H1 (cell line): ENCODE measurements around the gene DBX2. TPM values are rescaled to one million over a fixed set of nuclear protein-coding genes. Genes with fewer than 3 reads are reported as not detected.

Experiments
- CTCF ChIA-PET: fragments of 300-600 bp; sonication (Branson Sonifier 250); formaldehyde crosslinking; loops from one replicate; lab custom pipeline; 2021; ENCODE audit not compliant: partially characterized antibody; lab: Charles Lee
- POLR2A ChIA-PET: fragments of 300-600 bp; sonication (Branson Sonifier 250); formaldehyde crosslinking; loops from one replicate; lab custom pipeline; 2021; ENCODE audit warnings: inconsistent platforms; ENCODE audit not compliant: partially characterized antibody; lab: Charles Lee
- DNase-seq, 2 experiments: peaks; one replicate each; pipeline versions ENCODE4 v3.0.0 to v3.0.0-alpha.2; 2010 to 2022; ENCODE audit warnings: low spot score in 2 of 2, low read depth in 1 of 2, mixed read lengths in 1 of 2
- FAIRE-seq: peaks from 2 replicates; lab custom pipeline; 2011; peaks lifted over from hg19 to GRCh38; lab: Jason Lieb, UNC
- H2AFZ ChIP-seq: 2 replicates; pipeline ENCODE4 v1.8.1; 2012; ENCODE audit warnings: low read length, inconsistent platforms
- H2AK5ac ChIP-seq: 2 replicates; pipeline ENCODE4 v1.6.1; 2013; ENCODE audit warnings: low read depth, low read length
- H2BK120ac ChIP-seq: replicated peaks from 2 replicates; pipeline ENCODE3; 2013; ENCODE audit warnings: low read depth, low read length, inconsistent platforms
- H2BK12ac ChIP-seq: 2 replicates; pipeline ENCODE4 v1.6.1; 2013; ENCODE audit warnings: low read depth, low read length
- H2BK15ac ChIP-seq: 2 replicates; pipeline ENCODE4 v1.6.1; 2013; ENCODE audit warnings: low read length
- H2BK20ac ChIP-seq: 2 replicates; pipeline ENCODE4 v1.6.1; 2013; ENCODE audit warnings: low read length
- H2BK5ac ChIP-seq: 2 replicates; pipeline ENCODE4 v1.6.1; 2013; ENCODE audit warnings: low read depth, low read length
- H3K14ac ChIP-seq: 2 replicates; pipeline ENCODE4 v1.6.1; 2013; ENCODE audit warnings: inconsistent platforms; ENCODE audit not compliant: insufficient read length
- H3K18ac ChIP-seq: 2 replicates; pipeline ENCODE4 v1.6.1; 2013; ENCODE audit warnings: low read length; ENCODE audit errors: extremely low read depth
- H3K23ac ChIP-seq: 2 replicates; pipeline ENCODE4 v1.6.1; 2013; ENCODE audit warnings: inconsistent platforms; ENCODE audit not compliant: insufficient read length
- H3K23me2 ChIP-seq: 2 replicates; pipeline ENCODE4 v1.6.1; 2013; ENCODE audit warnings: low read depth, low read length
- H3K27ac ChIP-seq: 2 replicates; pipeline ENCODE4 v1.6.1; 2011; ENCODE audit warnings: low read depth, low read length, inconsistent platforms
- H3K27me3 ChIP-seq, 4 experiments: replicated peaks in 1 of 4; 1 replicate in 1 of 4; 2 replicates in 3 of 4; pipeline versions ENCODE4 v1.6.1 to v1.8.1; 2011 to 2013; ENCODE audit warnings: low read length in 3 of 4, mild to moderate bottlenecking in 3 of 4, inconsistent platforms in 2 of 4, mixed read lengths in 2 of 4, moderate library complexity in 1 of 4; ENCODE audit not compliant: control insufficient read depth in 3 of 4, insufficient read depth in 3 of 4; ENCODE audit errors: extremely low read depth in 1 of 4
- H3K36me3 ChIP-seq, 4 experiments: 2 replicates each; pipeline versions ENCODE4 v1.6.1 to v1.8.1; 2011 to 2013; ENCODE audit warnings: mild to moderate bottlenecking in 4 of 4, low read length in 3 of 4, moderate library complexity in 2 of 4, control low read depth in 1 of 4, inconsistent platforms in 1 of 4; ENCODE audit not compliant: insufficient read depth in 4 of 4, control insufficient read depth in 2 of 4
- H3K4ac ChIP-seq: replicated peaks from 2 replicates; pipeline ENCODE3; 2013; ENCODE audit warnings: low read length, low read depth, mixed read lengths, inconsistent platforms; ENCODE audit not compliant: insufficient read length
- H3K4me1 ChIP-seq, 4 experiments: replicated peaks in 1 of 4; 1 replicate in 1 of 4; 2 replicates in 3 of 4; pipeline versions ENCODE4 v1.6.1 to v1.8.1; 2011 to 2013; ENCODE audit warnings: low read length in 3 of 4, inconsistent platforms in 2 of 4, mixed read lengths in 1 of 4; ENCODE audit not compliant: insufficient read depth in 4 of 4, control insufficient read depth in 3 of 4
- H3K4me2 ChIP-seq, 2 experiments: 2 replicates each; pipeline versions ENCODE4 v1.6.1 to v1.8.1; 2011 to 2013; ENCODE audit warnings: low read depth in 2 of 2, low read length in 2 of 2, control low read depth in 1 of 2, inconsistent platforms in 1 of 2, mild to moderate bottlenecking in 1 of 2; ENCODE audit not compliant: insufficient read depth in 1 of 2
- H3K4me3 ChIP-seq, 4 experiments: fragments of 200-600, 300-600 bp in 1 of 4; sonication (generic), shearing (Covaris generic), sonication (Bioruptor Twin) in 1 of 4; 2 replicates each; pipeline versions ENCODE4 v1.5.1 to v1.8.1; 2011 to 2016; ENCODE audit warnings: low read length in 4 of 4, low read depth in 3 of 4, control low read depth in 2 of 4, inconsistent platforms in 2 of 4, mild to moderate bottlenecking in 2 of 4, mixed read lengths in 1 of 4, moderate library complexity in 1 of 4; ENCODE audit not compliant: insufficient read depth in 2 of 4; ENCODE audit errors: extremely low read depth in 1 of 4
- H3K56ac ChIP-seq: replicated peaks from 2 replicates; pipeline ENCODE3; 2013; ENCODE audit warnings: low read depth, mild to moderate bottlenecking, mixed read lengths, low read length, inconsistent platforms; ENCODE audit not compliant: insufficient read length
- H3K79me1 ChIP-seq: 2 replicates; pipeline ENCODE4 v1.6.1; 2013; ENCODE audit warnings: low read depth, low read length, control low read depth
- H3K79me2 ChIP-seq, 2 experiments: 2 replicates each; pipeline versions ENCODE4 v1.6.1 to v1.8.1; 2012 to 2013; ENCODE audit warnings: low read length in 2 of 2, mild to moderate bottlenecking in 2 of 2, inconsistent platforms in 1 of 2; ENCODE audit not compliant: insufficient read depth in 2 of 2, control insufficient read depth in 1 of 2
- H3K9ac ChIP-seq, 4 experiments: replicated peaks in 1 of 4; 1 replicate in 1 of 4; 2 replicates in 3 of 4; pipeline versions ENCODE4 v1.6.1 to v1.8.1; 2011 to 2013; ENCODE audit warnings: low read depth in 3 of 4, low read length in 3 of 4, control low read depth in 2 of 4, mild to moderate bottlenecking in 2 of 4, moderate library complexity in 2 of 4, inconsistent platforms in 1 of 4; ENCODE audit errors: extremely low read depth in 1 of 4
- H3K9me3 ChIP-seq, 2 experiments: 2 replicates each; pipeline versions ENCODE4 v1.6.1 to v1.8.1; 2012 to 2013; ENCODE audit warnings: mild to moderate bottlenecking in 2 of 2, moderate library complexity in 2 of 2, control low read depth in 1 of 2, inconsistent platforms in 1 of 2, low read depth in 1 of 2, low read length in 1 of 2, mixed read lengths in 1 of 2; ENCODE audit not compliant: insufficient read depth in 2 of 2
- H4K20me1 ChIP-seq, 2 experiments: replicated peaks in 1 of 2; 2 replicates each; pipeline versions ENCODE3 to v1.8.1; 2011 to 2013; ENCODE audit warnings: inconsistent platforms in 2 of 2, low read length in 2 of 2, mild to moderate bottlenecking in 1 of 2; ENCODE audit not compliant: insufficient read depth in 2 of 2, control insufficient read depth in 1 of 2
- H4K5ac ChIP-seq: 2 replicates; pipeline ENCODE4 v1.6.1; 2013; ENCODE audit warnings: low read length, low read depth, mixed read lengths, inconsistent platforms; ENCODE audit not compliant: insufficient read length
- H4K8ac ChIP-seq: 2 replicates; pipeline ENCODE4 v1.8.0; 2013; ENCODE audit warnings: mild to moderate bottlenecking, moderate library complexity, low read length, inconsistent platforms; ENCODE audit not compliant: insufficient read depth; ENCODE audit errors: extremely low read depth
- H4K91ac ChIP-seq: replicated peaks from 2 replicates; pipeline ENCODE3; 2013; ENCODE audit warnings: low read length, mixed read lengths, inconsistent platforms; ENCODE audit not compliant: insufficient read length
- TAF1 ChIP-seq: IDR thresholded peaks from 2 replicates; pipeline ENCODE4 v1.6.1; 2011; ENCODE audit warnings: mild to moderate bottlenecking, low read depth, low read length
- ZNF274 ChIP-seq: IDR thresholded peaks from 2 replicates; pipeline ENCODE4 v1.7.0; 2012; ENCODE audit warnings: low read length, borderline replicate concordance; ENCODE audit errors: extremely low read depth
- polyA plus RNA-seq, 7 experiments: library from polyadenylated mRNA; depleted of rRNA in 3 of 7; stranded (reverse) in 5 of 7; unstranded in 2 of 7; fragments of >200 nt in 5 of 7; fragments of 200-250 nt in 2 of 7; gene quantifications; 1 replicate in 5 of 7; 2 replicates in 1 of 7; 4 replicates in 1 of 7; pipeline versions ENCODE4 v1.2.1 to v1.2.3, GENCODE V29; 2011 to 2013; ENCODE audit warnings: missing spikeins in 2 of 7, mixed read lengths in 2 of 7
- total RNA-seq: library from RNA; stranded (reverse); fragmentation: NEBNext Ultra II Directional; extraction: Animal tissue kit (Norgen Biotek cat#: 25700); gene quantifications from 2 replicates; pipeline ENCODE4 v1.2.1, GENCODE V29; 2021

Gene DBX2
- total and polyA plus RNA-seq, 2 of the 8 experiments (the other 6 are each of a cell fraction or from before 2014, with no cell fraction given), result 0.06 TPM; not detected in 1

GRCh38 chr12:45065125-45065626, 14.3 kb upstream of the DBX2 start (continued):
- no peak for TF ChIP-seq ZNF274
- TF ChIP-seq, all 59 proteins: peak for 0

GRCh38 chr12:45060976-45061375, 10.1 kb upstream of the DBX2 start:
- no peak overlapping the region for H2BK15ac ChIP-seq
- no peaks in the 10 kb centered on the region for H3K27me3 ChIP-seq
- no peak overlapping the region for H3K14ac ChIP-seq
- H3K4ac ChIP-seq, result no peak overlapping the region
- ChIA-PET CTCF (interaction anchor here (0.7 kb wide), 1 partner anchor 852 kb away, joined by 3 read pairs; no protein-coding TSS in a partner anchor), POLR2A (no interaction called here)
- H3K79me1 ChIP-seq, result no peaks in the 10 kb centered on the region
- H3K18ac ChIP-seq, result no peak overlapping the region
- H3K23ac ChIP-seq, result no peak overlapping the region
- no peak overlapping the region for H4K5ac ChIP-seq
- no peaks in the 10 kb centered on the region for H3K4me1 ChIP-seq
- no peak overlapping the region for H4K8ac ChIP-seq
- no peak overlapping the region for H3K4me2 ChIP-seq
- FAIRE-seq (no peak), DNase-seq (no peak)
- H2AK5ac ChIP-seq, result no peak overlapping the region
- H3K56ac ChIP-seq, result no peak overlapping the region
- H3K9me3 ChIP-seq, result no peaks in the 10 kb centered on the region
- H4K20me1 ChIP-seq, result no peaks in the 10 kb centered on the region
- no peak overlapping the region for H3K9ac ChIP-seq
- H2BK20ac ChIP-seq, result no peak overlapping the region
- no peak overlapping the region for H2AFZ ChIP-seq
- no peak overlapping the region for H3K27ac ChIP-seq
- H2BK5ac ChIP-seq, result no peak overlapping the region
- H3K36me3 ChIP-seq, result no peaks in the 10 kb centered on the region
- no peak overlapping the region for H4K91ac ChIP-seq
- no peaks in the 10 kb centered on the region for H3K23me2 ChIP-seq
- H3K79me2 ChIP-seq, result no peaks in the 10 kb centered on the region
- H3K4me3 ChIP-seq, result no peak overlapping the region
- no peak overlapping the region for H2BK12ac ChIP-seq
- H2BK120ac ChIP-seq, result no peak overlapping the region
- TF ChIP-seq TAF1, result no peak
